Measurements from ENCODE around the gene LTBP4.
"Not testable (repeated sequence)": the region's sequence is repeated elsewhere in the genome, so short reads cannot be mapped to it uniquely, and the experiment has no call there.

DNA sequence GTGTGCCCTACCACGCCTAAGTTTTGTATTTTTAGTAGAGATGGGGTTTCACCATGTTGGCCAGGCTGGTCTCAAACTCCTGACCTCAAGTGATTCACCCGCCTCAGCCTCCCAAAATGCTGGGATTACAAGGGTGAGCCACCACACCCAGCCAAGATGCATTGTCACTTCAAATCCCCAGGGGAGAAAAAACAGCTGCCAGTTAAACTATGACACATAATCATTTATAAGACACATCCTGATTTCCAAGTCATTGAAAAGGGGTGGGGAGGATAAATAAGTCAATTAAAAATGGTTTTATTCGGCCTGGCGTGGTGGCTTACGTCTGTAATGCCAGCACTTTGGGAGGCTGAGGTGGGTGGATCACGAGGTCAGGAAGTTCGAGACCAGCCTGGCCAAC lies 54.5 kb downstream of the LTBP4 start:
- TF ChIP-seq, protein P1, sequence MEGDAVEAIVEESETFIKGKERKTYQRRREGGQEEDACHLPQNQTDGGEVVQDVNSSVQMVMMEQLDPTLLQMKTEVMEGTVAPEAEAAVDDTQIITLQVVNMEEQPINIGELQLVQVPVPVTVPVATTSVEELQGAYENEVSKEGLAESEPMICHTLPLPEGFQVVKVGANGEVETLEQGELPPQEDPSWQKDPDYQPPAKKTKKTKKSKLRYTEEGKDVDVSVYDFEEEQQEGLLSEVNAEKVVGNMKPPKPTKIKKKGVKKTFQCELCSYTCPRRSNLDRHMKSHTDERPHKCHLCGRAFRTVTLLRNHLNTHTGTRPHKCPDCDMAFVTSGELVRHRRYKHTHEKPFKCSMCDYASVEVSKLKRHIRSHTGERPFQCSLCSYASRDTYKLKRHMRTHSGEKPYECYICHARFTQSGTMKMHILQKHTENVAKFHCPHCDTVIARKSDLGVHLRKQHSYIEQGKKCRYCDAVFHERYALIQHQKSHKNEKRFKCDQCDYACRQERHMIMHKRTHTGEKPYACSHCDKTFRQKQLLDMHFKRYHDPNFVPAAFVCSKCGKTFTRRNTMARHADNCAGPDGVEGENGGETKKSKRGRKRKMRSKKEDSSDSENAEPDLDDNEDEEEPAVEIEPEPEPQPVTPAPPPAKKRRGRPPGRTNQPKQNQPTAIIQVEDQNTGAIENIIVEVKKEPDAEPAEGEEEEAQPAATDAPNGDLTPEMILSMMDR (IDR thresholded peaks at IDR 0.05; ENCODE audit: insufficient read depth, low read length), result not testable (repeated sequence)
- TF ChIP-seq POLR2AphosphoS5, GABPA (IDR thresholded peaks at IDR 0.05; ENCODE audit: low read depth): not testable (repeated sequence)
- TF ChIP-seq, protein P2, sequence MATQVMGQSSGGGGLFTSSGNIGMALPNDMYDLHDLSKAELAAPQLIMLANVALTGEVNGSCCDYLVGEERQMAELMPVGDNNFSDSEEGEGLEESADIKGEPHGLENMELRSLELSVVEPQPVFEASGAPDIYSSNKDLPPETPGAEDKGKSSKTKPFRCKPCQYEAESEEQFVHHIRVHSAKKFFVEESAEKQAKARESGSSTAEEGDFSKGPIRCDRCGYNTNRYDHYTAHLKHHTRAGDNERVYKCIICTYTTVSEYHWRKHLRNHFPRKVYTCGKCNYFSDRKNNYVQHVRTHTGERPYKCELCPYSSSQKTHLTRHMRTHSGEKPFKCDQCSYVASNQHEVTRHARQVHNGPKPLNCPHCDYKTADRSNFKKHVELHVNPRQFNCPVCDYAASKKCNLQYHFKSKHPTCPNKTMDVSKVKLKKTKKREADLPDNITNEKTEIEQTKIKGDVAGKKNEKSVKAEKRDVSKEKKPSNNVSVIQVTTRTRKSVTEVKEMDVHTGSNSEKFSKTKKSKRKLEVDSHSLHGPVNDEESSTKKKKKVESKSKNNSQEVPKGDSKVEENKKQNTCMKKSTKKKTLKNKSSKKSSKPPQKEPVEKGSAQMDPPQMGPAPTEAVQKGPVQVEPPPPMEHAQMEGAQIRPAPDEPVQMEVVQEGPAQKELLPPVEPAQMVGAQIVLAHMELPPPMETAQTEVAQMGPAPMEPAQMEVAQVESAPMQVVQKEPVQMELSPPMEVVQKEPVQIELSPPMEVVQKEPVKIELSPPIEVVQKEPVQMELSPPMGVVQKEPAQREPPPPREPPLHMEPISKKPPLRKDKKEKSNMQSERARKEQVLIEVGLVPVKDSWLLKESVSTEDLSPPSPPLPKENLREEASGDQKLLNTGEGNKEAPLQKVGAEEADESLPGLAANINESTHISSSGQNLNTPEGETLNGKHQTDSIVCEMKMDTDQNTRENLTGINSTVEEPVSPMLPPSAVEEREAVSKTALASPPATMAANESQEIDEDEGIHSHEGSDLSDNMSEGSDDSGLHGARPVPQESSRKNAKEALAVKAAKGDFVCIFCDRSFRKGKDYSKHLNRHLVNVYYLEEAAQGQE (IDR thresholded peaks at IDR 0.05; ENCODE audit: insufficient replicate concordance, low read depth), result not testable (repeated sequence)

Data from HL-60 (cell line).